GM18868 (cell line): Measurements from ENCODE around the gene FAHD2A.
"Not testable (repeated sequence)": the region's sequence is repeated elsewhere in the genome, so short reads cannot be mapped to it uniquely, and the experiment has no call there.

Source experiments
- ATAC-seq: cut with Tn5 transposase; IDR thresholded peaks from one replicate; pipeline ENCODE4 v1.9.1; 2021; ENCODE audit warnings: mild to moderate bottlenecking, moderate library complexity; ENCODE audit not compliant: unreplicated experiment

FAHD2A gene

DNA sequence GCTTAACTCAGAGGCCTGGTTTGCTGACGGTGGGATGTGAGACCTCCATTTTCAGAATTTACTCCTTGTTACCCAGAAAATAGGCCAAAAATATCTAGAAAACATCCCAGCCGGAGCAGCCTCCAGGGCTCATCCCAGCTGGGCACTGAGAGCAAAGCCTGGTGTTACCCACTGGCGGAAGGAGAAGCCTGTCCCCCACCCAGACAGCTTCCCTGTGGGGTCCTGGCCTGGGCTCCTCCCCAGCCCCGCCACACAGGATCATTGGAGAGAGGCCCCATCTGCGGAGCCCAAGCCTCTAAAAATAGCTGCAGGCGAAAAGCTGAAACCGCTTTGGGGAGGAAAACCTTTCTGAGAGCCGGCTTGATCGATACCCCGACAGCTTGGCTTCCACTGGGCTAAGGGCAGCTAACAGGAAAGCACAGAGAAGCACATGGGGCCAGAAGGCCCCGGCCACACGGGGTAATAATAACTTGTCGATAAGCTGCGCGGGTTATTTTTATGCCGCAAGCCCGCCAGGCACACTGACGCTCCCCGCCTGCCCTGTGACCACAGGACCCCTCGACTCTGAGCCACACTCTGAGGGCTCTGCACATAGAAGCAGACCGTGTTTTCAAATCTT lies 26.9 kb upstream of the FAHD2A start:
- no peak for ATAC-seq

DNA sequence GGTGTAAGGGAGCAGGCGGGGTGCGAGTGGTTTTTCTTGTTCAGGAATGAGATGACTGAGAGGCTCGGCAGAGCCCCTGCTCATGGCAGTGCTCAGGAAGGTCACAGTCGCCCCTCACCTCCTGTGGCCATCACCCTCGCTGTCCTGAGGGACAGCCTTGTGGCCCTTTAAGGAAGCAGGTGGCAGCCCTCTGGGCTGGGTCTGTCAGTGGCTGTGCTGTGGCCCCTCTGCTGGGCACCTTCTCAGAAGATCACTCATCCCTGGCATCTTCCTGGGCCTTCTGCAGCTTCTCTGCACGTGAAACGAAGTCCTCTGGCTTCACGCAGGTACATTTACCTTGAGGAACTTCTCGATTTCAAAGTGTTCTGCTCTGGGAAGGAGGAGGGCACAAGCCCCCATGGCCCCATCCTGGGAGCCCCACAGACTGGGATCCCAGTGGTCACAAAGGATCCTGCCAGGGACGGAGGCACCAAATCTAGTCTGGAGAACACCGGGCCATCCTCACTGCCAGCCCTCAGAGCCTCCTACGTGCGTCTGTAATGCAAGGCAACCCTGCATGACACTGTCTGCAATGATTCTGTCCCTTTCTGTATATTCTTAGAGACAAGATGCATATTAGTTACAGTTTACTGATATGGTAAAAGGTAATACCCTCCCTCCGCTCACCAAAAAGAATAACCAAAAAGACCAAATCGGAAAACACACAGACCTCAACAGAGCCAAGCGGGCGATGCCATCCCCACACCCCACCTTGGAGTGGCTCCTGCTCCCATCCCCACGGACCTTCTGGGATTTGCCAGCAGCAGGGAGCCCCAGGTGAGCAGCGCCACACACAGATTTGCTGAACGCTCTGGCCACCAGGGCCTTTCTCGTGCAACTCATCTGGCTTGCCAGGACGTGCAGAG lies 25.9 kb upstream of the FAHD2A start:
- no peak for ATAC-seq

DNA sequence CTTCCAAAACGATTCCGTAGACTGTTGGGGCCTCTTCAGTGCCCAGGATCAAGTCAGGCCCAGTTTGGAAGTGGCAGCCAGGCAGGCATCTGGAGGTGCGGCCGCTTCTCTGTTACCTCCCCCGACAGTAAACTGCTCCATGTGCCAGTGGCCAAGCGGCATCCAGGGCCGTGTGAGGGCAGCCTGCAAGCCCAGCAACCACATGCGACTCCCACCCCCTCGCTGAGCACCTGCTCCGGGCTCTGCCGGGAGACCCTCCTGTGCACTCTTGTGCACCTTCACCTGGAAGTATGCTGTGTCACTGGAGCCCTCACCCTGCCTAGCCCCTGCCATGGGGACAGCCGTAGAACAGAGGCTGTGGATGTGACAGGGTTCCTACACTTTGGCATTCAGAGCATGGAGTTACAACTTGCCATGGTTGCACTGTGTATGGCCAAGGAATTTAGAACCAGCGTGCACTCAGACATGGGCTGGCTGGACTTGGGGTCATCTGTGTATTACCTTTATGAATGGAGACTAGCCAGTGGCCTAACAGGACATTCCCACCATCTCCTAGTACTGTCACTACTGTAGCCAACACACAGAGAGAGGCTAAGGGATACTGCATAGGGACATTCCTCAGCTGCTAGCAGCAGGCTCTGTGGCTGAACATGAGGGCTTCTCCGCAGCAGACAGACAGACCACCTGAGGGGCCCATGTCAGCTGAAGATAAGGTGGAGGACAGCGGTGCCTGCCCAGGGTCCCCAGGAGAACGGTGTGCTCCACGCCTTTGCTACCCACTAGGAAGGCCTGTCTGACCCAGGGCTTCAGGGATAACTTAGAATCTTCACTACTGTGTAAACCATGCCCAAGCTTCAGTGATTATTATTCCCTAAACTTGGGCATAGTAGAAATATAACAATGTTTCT lies 25.0 kb upstream of the FAHD2A start:
- ATAC-seq = no peak

DNA sequence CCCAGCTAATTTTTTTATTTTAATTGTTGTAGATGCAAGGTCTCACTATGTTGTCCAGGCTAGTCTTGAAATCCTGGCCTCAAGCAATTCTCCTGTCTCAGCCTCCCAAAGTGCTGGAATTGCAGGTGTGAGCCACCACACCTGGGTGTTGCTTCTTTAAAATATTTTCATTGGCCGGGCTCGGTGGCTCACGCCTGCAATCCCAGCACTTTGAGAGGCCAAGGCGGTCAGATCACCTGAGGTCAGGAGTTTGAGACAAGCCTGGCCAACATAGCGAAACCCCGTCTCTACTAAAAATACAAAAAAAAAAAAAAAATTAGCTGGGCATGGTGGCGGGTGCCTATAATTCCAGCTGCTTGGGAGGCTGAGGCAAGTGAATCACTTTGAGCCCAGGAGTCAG lies 24.2 kb upstream of the FAHD2A start:
- not testable (repeated sequence) for ATAC-seq

DNA sequence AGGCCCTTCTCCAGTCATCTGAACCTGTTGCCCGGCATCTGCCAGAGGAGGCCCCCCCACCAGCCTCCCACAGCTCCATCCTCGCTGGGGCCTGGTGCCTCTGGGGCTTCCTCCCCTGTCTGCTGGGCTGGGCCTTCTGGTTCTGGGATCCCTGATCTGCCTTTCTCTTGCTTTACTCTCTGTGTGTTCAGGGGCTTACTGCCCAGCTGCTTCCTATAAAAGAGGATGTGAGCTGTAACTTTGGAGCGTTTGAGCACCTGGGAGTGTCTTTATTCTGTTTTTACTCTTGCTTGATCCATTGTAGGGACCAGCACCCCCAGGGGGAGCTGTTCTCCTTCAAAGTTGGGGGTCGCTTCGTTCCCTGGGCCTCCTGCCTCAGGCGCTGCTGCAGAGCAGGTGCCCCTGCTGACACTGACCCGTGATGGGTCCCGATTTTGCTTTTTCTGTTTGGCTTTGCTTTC lies 23.1 kb upstream of the FAHD2A start:
- no peak for ATAC-seq

DNA sequence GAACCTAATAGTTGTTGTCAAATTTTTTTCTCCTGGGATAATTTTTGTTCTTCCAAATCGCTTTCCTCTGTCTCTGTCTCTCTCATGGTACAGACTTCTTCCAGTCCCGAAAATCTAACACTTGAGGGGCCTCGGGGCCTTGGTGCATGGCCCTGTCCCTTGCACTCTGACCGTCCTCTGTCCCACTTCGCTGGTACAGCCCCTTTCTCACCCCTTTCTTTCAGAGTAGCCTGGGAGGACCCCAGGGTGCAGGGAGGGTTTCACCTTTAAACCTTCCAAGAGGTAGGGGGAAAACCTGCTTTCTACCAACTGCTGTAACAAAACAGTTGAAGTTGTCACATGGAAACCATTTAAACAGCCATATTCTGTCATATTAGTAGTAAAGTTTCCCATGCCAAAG lies 22.2 kb upstream of the FAHD2A start:
- ATAC-seq = no peak

DNA sequence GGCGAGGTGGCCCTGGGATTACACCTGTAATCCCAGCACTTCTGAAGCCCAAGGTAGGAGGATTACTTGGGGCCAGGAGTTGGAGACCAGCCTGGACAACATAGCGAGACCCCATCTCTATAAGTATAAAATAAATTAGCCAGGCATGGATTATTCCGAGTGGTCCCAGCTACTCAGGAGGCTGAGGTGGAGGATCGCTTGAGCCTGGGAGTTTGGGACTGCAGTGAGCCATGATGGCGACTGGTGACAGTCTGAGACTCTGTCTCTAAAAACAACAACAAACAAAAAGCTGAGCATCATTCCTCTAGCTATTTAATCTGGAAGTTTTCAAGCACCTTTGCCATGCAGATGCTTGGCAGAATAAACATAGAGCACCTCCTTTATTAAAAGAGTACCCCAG lies 21.8 kb upstream of the FAHD2A start:
- ATAC-seq = no peak

DNA sequence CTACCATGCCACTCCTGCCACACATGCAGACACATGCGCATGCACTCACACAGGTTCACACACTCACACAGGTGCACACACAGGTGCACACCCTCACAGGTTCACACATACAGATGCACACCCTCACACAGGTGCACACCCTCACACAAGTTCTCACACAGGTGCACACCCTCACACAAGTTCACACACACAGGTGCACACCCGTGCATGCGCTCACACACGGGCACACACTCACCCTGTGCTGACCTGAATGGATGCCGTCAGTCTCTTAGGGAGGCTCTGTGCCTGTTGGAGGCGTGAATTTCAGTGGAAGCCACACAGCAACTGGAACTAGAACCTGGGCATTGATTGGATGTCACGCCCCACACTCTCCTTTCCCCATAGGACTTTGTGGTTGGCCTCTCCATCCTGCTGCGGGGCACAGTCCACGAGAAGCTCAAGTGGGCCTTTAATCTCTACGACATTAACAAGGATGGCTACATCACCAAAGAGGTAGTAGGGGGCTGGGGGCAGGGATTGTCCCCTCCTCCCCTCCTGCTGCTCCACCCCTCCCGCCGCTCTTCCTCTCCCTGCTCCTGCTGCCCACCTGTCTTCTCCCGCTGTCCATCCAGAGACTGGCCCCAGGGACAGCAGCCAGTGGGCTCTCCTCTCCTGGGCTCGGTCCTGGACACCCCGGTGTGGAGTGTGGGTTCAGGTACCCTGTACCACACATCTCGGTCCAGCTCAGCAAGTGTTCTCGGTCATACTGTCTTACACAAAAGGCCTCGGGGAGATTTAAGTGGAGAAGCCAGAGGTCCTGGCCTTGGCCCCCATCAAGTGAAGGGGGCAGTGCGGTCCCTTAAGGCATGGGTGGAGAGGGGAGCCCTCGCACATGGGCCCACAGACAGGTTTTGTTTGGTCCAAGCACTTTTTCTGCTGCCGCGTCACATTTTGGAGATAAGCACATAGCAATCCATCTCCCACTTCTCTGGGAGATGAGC lies 21.0 kb upstream of the FAHD2A start:
- ATAC-seq = no peak

DNA sequence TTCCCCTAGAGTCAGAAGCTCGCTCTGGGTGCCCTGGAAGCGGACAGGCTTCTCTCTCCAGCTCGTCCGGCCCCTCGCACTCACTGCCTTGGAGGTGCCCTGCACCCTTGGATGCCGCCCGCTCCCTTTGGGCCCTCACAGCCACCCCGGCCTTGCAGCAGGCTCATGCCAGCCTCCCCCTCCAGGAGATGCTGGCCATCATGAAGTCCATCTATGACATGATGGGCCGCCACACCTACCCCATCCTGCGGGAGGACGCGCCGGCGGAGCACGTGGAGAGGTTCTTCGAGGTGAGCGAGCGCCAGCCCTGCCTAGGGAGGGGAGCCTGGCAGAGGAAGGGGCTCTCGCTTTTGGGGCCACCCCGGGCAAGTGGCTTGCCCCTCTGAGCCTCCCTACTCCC lies 20.3 kb upstream of the FAHD2A start:
- no peak for ATAC-seq

DNA sequence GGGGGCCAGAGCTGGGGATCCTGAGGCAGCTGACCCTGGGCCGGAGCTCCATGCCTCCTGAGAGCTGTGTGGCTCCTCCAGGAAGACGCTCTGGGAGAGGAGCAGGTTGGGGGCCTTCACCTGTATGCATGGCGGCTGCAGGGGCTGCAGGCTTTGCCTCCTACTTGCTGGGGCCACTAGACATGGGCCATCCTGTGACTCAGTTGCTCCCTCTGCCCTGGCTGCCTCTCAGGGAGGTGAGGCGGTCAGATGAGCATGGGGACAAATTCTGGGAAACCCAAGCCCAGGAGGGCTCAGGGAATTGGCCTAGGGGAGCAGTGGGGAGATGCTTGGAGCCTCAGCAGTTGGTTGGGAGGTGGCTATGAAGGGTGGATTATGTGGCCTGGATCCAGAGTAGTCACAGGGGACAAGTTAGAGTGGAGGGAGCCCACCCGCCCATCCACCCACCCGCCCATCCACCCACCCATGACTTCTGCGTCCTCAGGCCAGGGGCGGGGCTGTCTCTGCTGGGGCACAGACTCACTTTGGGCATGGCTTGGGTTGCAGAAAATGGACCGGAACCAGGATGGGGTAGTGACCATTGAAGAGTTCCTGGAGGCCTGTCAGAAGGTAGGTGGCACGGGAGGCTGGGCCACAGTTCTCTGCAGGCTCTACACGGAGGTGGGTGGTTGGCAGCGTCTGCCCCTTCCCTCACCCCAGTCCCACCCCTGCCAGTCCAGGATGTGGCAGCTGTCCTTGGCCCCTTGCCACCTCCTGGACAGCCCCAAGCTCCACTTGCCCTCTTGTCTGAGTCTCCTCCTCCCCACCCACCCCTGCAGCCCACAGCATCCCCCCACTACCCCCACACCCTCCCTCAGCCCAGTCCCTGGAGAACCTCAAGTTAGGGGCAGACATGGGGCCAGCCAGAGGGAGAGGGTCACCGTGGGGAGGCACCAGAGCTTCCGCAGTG lies 19.5 kb upstream of the FAHD2A start:
- no peak for ATAC-seq

DNA sequence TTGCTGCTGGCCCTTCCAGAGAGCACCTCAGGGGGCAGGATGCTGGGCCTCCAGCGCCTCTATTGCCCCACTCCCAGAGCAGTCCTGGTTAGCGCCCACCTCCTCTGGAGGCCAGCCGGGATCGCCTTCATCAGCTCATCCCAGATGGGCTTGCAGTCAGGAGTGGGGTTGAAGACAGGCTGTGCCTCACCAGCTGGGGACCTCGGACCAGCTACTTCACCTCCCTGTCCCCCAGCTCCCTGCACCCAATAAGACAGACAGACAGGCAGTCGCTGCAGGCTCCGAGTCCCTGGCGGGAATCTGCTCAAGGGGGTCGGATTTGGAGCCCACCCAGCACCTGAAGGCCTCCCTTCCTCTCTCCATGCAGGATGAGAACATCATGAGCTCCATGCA lies 18.9 kb upstream of the FAHD2A start:
- no peak for ATAC-seq

DNA sequence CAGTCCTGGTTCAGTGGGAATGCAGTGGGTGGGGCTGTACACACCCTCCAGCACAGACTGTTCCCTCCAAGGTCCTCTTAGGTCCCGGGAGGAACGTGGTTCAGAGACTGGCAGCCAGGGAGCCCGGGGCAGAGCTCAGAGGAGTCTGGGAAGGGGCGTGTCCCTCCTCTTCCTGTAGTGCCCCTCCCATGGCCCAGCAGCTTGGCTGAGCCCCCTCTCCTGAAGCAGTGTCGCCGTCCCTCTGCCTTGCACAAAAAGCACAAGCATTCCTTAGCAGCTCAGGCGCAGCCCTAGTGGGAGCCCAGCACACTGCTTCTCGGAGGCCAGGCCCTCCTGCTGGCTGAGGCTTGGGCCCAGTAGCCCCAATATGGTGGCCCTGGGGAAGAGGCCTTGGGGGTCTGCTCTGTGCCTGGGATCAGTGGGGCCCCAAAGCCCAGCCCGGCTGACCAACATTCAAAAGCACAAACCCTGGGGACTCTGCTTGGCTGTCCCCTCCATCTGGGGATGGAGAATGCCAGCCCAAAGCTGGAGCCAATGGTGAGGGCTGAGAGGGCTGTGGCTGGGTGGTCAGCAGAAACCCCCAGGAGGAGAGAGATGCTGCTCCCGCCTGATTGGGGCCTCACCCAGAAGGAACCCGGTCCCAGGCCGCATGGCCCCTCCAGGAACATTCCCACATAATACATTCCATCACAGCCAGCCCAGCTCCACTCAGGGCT lies 17.5 kb upstream of the FAHD2A start:
- ATAC-seq = no peak

DNA sequence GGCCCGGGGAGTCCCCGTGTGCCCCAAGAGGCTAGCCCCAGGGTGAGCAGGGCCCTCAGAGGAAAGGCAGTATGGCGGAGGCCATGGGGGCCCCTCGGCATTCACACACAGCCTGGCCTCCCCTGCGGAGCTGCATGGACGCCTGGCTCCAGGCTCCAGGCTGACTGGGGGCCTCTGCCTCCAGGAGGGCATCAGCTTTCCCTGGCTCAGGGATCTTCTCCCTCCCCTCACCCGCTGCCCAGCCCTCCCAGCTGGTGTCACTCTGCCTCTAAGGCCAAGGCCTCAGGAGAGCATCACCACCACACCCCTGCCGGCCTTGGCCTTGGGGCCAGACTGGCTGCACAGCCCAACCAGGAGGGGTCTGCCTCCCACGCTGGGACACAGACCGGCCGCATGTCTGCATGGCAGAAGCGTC lies 16.9 kb upstream of the FAHD2A start:
- no peak for ATAC-seq

DNA sequence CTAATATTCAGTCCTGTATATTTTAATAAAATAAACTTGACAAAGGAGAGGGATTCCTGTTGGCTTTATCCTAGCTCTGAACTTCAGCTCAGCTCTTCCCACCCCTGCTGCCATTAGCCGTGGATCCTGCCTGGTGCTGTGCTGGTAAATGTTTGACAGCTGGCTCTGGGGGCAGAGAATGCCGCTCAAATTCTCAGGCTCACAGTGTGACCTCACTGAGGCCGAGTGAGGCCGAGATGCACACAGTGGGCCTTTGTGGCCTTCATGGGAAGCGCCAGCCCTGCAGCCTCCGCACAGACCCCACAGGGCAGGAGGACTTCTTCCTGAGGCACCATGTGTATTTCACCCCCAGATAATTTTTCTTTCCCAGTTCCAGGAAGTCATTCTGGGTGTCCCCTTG lies 16.5 kb upstream of the FAHD2A start:
- no peak for ATAC-seq

DNA sequence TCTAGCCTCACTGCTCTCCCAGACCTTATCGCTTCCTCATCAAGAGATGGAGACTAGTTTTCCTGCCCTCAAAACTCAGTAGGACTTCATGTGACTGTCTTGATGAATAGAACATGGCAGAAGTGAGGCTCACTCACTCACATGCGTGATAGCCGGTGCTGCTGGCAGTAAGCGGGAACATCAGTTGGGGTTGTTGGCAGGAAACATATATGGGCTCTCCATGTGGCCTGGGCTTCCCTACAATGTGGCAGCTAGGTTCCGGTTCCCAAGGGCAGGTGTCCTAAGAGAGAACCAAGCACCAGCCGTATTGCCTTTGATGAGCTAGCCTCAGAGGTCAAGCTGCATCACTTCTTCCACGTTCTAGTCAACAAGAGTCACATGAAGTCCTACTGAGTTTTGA lies 15.2 kb upstream of the FAHD2A start:
- no peak for ATAC-seq

DNA sequence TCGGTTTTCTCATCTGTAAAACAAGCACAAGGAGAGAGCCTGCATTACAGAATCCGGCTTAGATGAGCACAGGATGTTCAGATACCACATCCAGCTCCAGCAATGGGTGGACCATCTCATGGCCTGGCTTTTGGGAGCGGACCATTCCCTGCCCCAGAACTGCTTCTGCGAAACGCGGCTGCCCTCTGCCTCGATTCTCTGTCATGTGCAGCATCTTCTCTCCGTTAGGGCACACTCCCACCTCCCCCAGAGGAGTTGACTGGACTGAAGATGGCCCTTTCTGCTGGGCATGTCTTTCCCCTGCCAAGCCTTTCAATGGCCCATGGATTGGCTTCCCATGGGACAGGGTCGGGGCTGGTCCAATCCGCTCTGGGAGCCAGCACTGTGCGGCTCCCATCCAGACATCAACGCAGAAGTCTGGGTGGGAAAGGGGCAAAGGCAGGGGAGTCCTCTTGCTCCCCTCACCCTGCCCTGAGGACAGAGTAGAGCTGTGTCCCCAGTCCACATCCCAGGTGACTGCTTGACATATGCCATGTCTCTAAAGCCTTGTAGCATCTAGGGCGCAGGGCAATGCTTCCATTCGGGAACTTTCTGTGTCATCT lies 14.3 kb upstream of the FAHD2A start:
- no peak for ATAC-seq

DNA sequence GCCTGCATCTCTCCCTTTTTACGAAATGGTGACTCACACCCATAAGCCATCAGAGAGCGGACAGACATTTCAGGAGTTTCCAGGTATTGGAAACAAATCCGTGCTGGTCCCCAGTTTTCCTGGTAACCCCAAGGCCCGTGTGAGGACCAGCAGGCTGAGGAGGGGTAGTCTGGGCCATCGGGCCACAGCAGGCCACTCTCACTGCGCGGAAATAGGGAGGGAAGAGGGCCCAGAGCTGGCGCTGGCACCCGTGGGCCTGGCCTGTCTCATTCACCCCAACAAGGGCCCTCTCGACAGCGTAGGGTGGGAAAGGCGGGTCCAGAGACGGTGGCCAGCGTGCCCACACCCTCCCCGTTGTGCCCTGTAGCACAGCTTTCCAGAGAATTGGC lies 13.7 kb upstream of the FAHD2A start:
- ATAC-seq = no peak
